ENCODE results near the gene ARHGAP9.

GRCh38 chr12:57460468-57460784, 19.2 kb downstream of the ARHGAP9 start:
- TF ChIP-seq YY1 (IDR thresholded peaks at IDR 0.05; ENCODE audit: insufficient read depth, insufficient read length) (no peak), ZNF274 (IDR thresholded peaks at IDR 0.05; ENCODE audit: low read depth, low read length) (no peak)
